Ectodermal cell (in vitro differentiated cells): ENCODE data around the gene ANKRD65.
"Not testable (repeated sequence)": the region's sequence is repeated elsewhere in the genome, so short reads cannot be mapped to it uniquely, and the experiment has no call there.

Experiments used
- H3K27ac ChIP-seq: 2 replicates; pipeline ENCODE4 v1.7.0; 2013; ENCODE audit warnings: mild to moderate bottlenecking, low read depth, low read length; ENCODE audit not compliant: insufficient read depth, poor library complexity, severe bottlenecking
- H3K27me3 ChIP-seq: 2 replicates; pipeline ENCODE4 v1.7.0; 2013; ENCODE audit warnings: mild to moderate bottlenecking, low read length; ENCODE audit not compliant: insufficient read depth, control insufficient read depth, poor library complexity, severe bottlenecking
- H3K36me3 ChIP-seq: one replicate; pipeline ENCODE4 v1.7.0; 2013; ENCODE audit warnings: low read length; ENCODE audit not compliant: control insufficient read depth, insufficient read depth
- H3K4me1 ChIP-seq: one replicate; pipeline ENCODE4 v1.7.0; 2013; ENCODE audit warnings: low read length; ENCODE audit not compliant: control insufficient read depth, insufficient read depth
- H3K4me3 ChIP-seq: 2 replicates; pipeline ENCODE4 v1.7.0; 2013; ENCODE audit warnings: low read depth, low read length, control low read depth; ENCODE audit not compliant: insufficient read depth
- H3K9me3 ChIP-seq: 2 replicates; pipeline ENCODE4 v1.7.0; 2013; ENCODE audit warnings: mild to moderate bottlenecking, low read length, moderate library complexity; ENCODE audit not compliant: control insufficient read depth
- WGBS, 2 experiments: methylation state at CpG; one replicate each; pipeline ENCODE4 v1.1.7; 2013; ENCODE audit warnings: missing lambda C conversion rate in 2 of 2; 5-methylcytosine and 5-hydroxymethylcytosine counted together

Gene ANKRD65

GRCh38 chr1:1423245-1423597, 2.1 kb upstream of the ANKRD65 start:
- Histone ChIP-seq H3K4me3 (no peak overlapping the region), H3K9me3 (no peaks in the 10 kb centered on the region), H3K4me1 (peaks cover 36% of the 10 kb centered on the region), H3K27ac (no peak overlapping the region), H3K27me3 (no peaks in the 10 kb centered on the region), H3K36me3 (no peaks in the 10 kb centered on the region)
- 95 to 96% methylated on average over 7 of the region's 7 CpGs for WGBS, 2 experiments

DNA sequence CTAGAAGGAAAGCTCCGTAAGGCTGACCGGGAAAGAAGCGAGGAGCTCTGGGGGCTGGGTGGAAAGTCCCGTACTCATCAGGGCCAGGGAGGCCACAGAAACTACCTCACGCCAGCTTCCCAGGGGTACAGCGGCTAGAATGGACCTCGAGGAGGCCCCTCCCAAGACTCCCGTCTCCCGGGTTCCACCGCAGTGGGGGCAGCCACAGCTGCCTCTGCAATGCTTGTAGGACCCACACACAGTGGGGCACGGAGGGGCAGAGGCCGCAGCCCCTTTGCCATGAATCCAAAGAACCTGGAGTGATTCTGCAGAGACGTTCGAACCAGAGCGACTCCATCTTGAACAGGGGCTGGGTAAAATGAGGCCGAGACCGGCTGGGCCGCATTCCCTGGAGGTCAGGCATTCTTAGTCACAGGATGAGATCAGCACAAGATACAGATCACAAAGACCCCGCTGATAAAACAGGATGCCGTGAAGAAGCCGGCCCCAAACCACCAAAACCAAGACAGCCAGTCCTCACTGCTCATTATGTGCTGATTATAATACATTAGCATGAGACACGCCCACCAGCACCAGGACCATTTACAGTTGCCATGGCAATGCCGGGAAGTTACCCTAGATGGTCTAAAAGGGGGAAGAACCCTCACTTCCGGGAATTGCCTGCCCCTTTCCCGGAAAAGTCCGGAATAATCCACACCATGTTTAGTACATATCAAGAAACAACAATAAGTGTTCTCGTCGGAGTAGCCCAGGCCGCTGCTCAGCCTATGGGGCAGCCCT, 1.6 kb upstream of the ANKRD65 start:
- H3K4me3 ChIP-seq, result no peak overlapping the region
- no peak overlapping the region for H3K27ac ChIP-seq
- H3K9me3 ChIP-seq, result no peaks in the 10 kb centered on the region
- no peaks in the 10 kb centered on the region for H3K27me3 ChIP-seq
- peaks cover 36% of the 10 kb centered on the region for H3K4me1 ChIP-seq
- WGBS, 2 experiments, result 84 to 86% methylated on average over 29 of the region's 29 CpGs
- no peaks in the 10 kb centered on the region for H3K36me3 ChIP-seq

DNA sequence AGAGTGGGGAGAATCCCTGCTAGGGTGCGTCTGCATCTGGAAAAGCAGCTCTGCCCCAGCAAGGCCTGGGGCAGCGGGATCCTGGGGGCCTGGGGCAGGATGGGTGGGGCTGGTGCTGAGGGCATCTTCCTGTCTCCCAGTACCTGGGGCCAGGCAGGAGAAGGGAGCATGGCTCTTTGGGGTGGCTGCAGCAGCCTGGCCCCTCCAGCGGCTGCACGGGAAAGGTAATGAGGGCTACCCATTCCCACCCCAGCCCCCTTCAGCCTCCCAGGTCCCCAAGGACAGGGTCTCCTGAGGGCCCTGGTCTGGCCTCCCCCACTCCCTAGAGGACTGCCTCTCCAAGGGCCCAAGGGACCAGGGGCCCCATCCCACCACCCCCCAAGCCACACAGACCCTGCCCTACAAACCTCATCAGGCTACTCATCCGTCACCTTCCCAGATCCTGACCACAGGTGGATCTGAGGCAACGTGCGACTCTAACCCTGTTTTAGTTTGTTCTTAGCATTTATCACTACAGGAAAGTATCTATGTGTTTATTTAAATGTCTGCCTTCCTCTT, 910 bp upstream of the ANKRD65 start:
- 91 to 95% methylated on average over 5 to 7 of the region's 7 CpGs for WGBS, 2 experiments
- H3K27ac ChIP-seq, result no peak overlapping the region
- H3K4me3 ChIP-seq, result no peak overlapping the region
- no peaks in the 10 kb centered on the region for H3K36me3 ChIP-seq
- no peaks in the 10 kb centered on the region for H3K27me3 ChIP-seq
- peaks cover 40% of the 10 kb centered on the region for H3K4me1 ChIP-seq
- no peaks in the 10 kb centered on the region for H3K9me3 ChIP-seq

DNA sequence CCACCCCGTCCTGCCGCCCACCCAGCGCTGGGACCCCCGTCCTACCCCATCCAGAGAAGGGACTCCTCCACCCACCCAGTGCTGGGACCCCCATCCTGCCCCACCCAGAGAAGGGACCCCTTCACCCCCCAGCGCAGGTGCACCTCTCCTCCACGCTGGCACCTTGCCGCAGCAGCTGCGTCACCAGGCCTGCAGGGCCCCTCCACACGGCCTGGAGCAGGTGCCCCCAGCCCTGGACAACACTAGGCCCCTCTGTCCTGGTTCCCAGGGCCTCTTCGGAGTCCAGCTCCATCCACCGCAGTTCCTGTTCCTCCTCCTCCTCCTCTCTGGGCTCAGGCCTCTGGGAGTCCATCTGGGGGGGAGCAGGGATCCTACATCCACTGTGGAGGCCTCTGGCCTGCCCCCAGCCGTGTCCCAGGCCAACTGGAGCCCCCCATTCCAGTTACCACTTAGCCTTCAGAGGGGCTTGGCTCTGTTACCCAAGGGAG, 378 bp downstream of the ANKRD65 start:
- WGBS, 2 experiments, result 87 to 90% methylated on average over 11 to 12 of the region's 12 CpGs
- Histone ChIP-seq H3K27me3 (no peaks in the 10 kb centered on the region), H3K4me1 (peaks cover 32% of the 10 kb centered on the region), H3K36me3 (no peaks in the 10 kb centered on the region), H3K9me3 (no peaks in the 10 kb centered on the region), H3K4me3 (no peak overlapping the region), H3K27ac (no peak overlapping the region)

DNA sequence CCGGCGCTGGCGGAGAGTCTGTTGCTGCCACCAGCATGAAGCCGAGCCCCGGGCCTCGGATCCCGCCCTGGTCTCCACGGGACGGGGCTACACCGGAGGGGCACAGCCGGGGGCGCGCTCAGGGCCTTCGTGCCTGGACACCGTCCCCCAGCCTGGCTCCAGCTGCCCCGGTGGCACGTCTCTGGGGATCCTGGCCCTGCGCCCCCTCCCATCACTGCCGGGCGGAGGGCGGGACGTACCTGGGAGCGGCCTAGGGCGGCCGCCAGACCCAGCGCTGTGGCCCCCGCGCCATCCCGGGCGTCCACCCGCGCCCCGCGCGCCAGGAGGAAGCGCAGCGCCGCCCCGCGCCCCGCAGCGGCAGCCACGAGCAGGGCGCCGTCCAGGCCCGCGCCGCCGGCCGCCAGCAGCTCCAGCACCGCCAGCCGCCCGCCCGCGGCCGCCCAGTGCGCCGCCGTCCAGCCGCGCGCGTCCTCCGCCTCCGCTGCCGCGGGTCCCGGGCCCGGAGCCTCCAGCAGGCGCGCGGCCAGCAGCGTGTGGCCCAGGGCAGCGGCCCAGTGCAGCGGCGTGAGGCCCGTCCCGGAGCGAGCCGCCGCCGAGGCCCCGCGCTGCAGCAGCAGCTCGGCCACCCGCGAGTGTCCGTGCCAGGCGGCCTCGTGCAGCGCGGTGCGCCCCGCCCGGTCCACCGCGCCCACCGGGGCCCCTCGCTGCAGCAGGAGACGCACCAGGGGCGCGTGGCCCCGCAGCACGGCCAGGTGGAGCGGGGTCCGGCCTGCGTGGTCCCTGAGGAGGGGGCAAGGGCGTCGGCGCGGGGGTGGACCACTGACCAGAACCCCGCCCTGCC, 1.0 kb downstream of the ANKRD65 start:
- H3K4me3 ChIP-seq, result no peak overlapping the region
- no peaks in the 10 kb centered on the region for H3K27me3 ChIP-seq
- no peak overlapping the region for H3K27ac ChIP-seq
- H3K4me1 ChIP-seq, result peaks cover 31% of the 10 kb centered on the region
- H3K9me3 ChIP-seq, result no peaks in the 10 kb centered on the region
- 76% methylated on average over 112 of the region's 112 CpGs for WGBS, 2 experiments
- no peaks in the 10 kb centered on the region for H3K36me3 ChIP-seq

DNA sequence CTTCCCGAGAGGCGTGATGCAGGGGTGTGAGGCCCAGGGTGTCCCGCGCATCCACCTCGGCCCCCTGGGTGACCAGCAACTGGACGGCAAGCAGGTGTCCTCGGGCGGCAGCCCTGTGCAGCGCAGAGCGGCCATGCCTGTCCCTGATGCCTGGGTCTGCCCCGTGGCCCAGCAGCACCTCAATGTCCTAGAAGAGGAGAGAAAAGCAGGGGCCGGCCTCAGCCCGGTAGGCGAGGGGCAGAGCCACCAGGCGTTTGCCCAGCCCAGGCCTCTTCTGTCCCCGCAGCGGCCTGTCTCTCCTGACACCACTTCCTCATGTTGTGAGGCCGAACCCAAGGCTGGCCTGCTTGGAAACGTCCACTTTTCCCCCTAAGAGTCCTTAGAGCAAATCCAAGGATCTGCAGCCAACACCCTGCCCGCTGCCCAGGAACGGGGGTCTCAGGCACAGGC, 1.7 kb downstream of the ANKRD65 start:
- WGBS, 2 experiments, result 94% methylated on average over 21 of the region's 21 CpGs

DNA sequence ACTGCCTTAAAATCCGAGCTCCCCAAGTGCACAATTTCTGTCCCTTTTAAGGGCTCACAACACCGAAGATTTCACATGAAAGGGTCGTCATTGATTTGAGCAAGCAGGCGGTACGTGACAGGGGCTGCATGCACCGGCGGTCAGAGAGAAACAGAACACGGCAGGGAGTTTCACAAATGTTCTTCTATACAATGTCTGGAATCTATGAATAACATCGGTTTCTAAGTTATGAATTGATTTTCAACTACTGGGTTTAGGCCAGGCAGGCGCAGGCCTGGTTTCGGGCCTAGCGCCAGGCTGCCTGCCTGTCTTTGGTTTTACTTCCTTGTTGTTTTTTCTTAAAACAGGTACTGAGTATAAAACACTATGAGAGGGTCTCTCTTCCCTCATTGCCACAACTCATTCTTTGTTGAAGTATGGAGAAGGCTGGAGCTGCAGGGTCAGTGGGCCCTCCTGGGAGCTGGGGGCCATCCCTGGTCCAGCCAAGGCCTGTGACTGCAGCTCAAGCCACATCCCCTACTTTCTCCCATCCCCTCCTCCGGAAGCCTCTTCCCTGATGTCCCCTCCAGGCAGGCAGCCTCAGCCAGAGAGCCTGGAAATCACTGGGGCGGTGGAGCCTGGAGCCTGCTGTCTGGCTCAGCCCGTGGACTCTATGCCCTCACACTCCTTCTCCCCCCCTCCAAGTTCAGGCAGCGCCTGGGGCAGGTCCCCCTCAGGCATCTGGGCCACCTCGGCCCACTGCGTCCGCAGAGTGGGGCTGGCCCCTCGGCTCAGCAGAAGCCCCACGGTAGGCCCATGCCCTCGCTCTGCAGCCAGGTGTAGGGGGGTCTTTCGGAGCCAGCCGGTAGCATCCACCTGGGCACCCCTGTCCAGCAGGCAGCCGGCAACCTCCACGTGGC, 2.4 kb downstream of the ANKRD65 start:
- Histone ChIP-seq H3K9me3 (no peaks in the 10 kb centered on the region), H3K36me3 (no peaks in the 10 kb centered on the region), H3K4me1 (peaks cover 31% of the 10 kb centered on the region), H3K27me3 (no peaks in the 10 kb centered on the region), H3K4me3 (no peak overlapping the region), H3K27ac (no peak overlapping the region)
- whole genome bisulfite sequencing, 2 experiments, result 94% methylated on average over 26 of the region's 26 CpGs

More for the DNA sequence above, 1.7 kb downstream of the ANKRD65 start:
- Histone ChIP-seq H3K4me1 (peaks cover 31% of the 10 kb centered on the region), H3K9me3 (no peaks in the 10 kb centered on the region), H3K36me3 (no peaks in the 10 kb centered on the region), H3K27me3 (no peaks in the 10 kb centered on the region), H3K27ac (no peak overlapping the region), H3K4me3 (no peak overlapping the region)

DNA sequence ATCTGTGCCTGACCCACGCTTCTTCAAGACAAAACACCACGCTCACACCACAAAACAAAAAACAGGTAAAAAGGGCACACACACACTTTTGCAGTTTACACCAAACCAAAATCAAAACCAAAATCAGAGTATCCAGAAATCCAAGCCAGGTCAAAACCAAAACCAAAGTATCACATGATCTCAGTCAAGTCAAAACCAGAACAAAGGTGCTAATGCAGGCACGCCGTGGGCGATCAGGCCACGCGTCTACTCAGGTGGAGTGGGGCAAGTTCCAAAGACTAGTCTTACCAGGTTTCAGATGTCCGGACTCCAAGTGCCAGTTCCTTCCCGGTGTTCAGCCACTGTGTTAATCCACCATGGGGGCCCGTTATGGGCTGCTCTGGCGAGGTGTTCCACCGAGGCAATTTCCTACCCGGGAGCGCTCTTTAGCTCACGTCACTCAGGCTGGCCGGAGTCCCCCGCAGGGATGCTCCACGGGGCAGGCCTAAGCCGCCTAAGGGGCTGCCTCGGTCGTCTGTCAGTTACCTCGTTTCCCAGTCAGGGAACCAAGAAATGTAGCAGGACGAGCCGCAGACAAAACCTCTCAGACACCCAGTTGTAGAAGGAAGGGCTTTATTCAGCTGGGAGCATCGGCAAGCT, 3.1 kb downstream of the ANKRD65 start:
- 82 to 83% methylated on average over 25 of the region's 25 CpGs for WGBS, 2 experiments
- H3K36me3 ChIP-seq, H3K27ac ChIP-seq: not testable (repeated sequence)

GRCh38 chr1:1417396-1417795, 3.7 kb downstream of the ANKRD65 start:
- H3K27ac ChIP-seq, H3K27me3 ChIP-seq, H3K4me3 ChIP-seq, H3K9me3 ChIP-seq, H3K36me3 ChIP-seq: not testable (repeated sequence)
- WGBS, 2 experiments, result 87 to 91% methylated on average over 5 of the region's 5 CpGs
- peaks cover 27% of the 10 kb centered on the region for H3K4me1 ChIP-seq

More for the DNA sequence above, 3.1 kb downstream of the ANKRD65 start:
- not testable (repeated sequence) for H3K27me3 ChIP-seq, H3K4me3 ChIP-seq, H3K9me3 ChIP-seq
- H3K4me1 ChIP-seq, result peaks cover 31% of the 10 kb centered on the region
